H9 (cell line): ENCODE results near the gene CHCHD3. TPM values are rescaled to one million over a fixed set of nuclear protein-coding genes. Genes with fewer than 3 reads are reported as not detected.

Source experiments
- DNase-seq: peaks from one replicate; pipeline ENCODE4 v3.0.0-alpha.2; 2017
- H2AFZ ChIP-seq: one replicate; pipeline ENCODE4 v1.6.1; 2013; ENCODE audit warnings: mild to moderate bottlenecking, low read length, control low read depth, moderate library complexity
- H2AK5ac ChIP-seq: 2 replicates; pipeline ENCODE4 v1.6.1; 2013; ENCODE audit warnings: low read length, control low read depth, mixed read lengths; ENCODE audit not compliant: insufficient read length
- H2BK120ac ChIP-seq: one replicate; pipeline ENCODE4 v1.6.1; 2013; ENCODE audit warnings: low read depth, mild to moderate bottlenecking, low read length, control low read depth, inconsistent platforms; ENCODE audit not compliant: poor library complexity, severe bottlenecking
- H2BK12ac ChIP-seq: 2 replicates; pipeline ENCODE4 v1.6.1; 2013; ENCODE audit warnings: low read length, control low read depth, mixed read lengths, low read depth; ENCODE audit not compliant: insufficient read length
- H2BK15ac ChIP-seq: 2 replicates; pipeline ENCODE4 v1.6.1; 2013; ENCODE audit warnings: low read depth, low read length, control low read depth
- H2BK20ac ChIP-seq: one replicate; pipeline ENCODE4 v1.6.1; 2013; ENCODE audit warnings: low read depth, mild to moderate bottlenecking, low read length, control low read depth, inconsistent platforms; ENCODE audit not compliant: poor library complexity, severe bottlenecking
- H2BK5ac ChIP-seq: 2 replicates; pipeline ENCODE4 v1.6.1; 2013; ENCODE audit warnings: low read length, control low read depth, mixed read lengths; ENCODE audit not compliant: insufficient read length
- H3K14ac ChIP-seq: 2 replicates; pipeline ENCODE4 v1.6.1; 2013; ENCODE audit warnings: low read length, control low read depth; ENCODE audit not compliant: insufficient read depth
- H3K18ac ChIP-seq: 2 replicates; pipeline ENCODE4 v1.6.1; 2013; ENCODE audit warnings: low read depth, mild to moderate bottlenecking, mixed read lengths, low read length, control low read depth; ENCODE audit not compliant: insufficient read length
- H3K23ac ChIP-seq: 2 replicates; pipeline ENCODE4 v1.6.1; 2013; ENCODE audit warnings: low read length, control low read depth, mixed read lengths, low read depth; ENCODE audit not compliant: insufficient read length
- H3K23me2 ChIP-seq: 2 replicates; pipeline ENCODE4 v1.6.1; 2013; ENCODE audit warnings: low read depth, mild to moderate bottlenecking, mixed read lengths, low read length, control low read depth; ENCODE audit not compliant: insufficient read length, poor library complexity, severe bottlenecking
- H3K27ac ChIP-seq: 2 replicates; pipeline ENCODE4 v1.5.1; 2013; ENCODE audit warnings: low read length, control low read depth, mixed read lengths, low read depth; ENCODE audit not compliant: insufficient read length
- H3K27me3 ChIP-seq: 2 replicates; pipeline ENCODE4 v1.6.1; 2013; ENCODE audit warnings: low read length, control low read depth, inconsistent platforms; ENCODE audit not compliant: insufficient read depth
- H3K4ac ChIP-seq: 2 replicates; pipeline ENCODE4 v1.6.1; 2013; ENCODE audit warnings: low read depth, mild to moderate bottlenecking, control low read depth, inconsistent platforms, low read length, moderate library complexity
- H3K4me1 ChIP-seq: 2 replicates; pipeline ENCODE4 v1.6.1; 2013; ENCODE audit warnings: low read length, control low read depth, inconsistent platforms; ENCODE audit not compliant: insufficient read depth
- H3K4me2 ChIP-seq: 2 replicates; pipeline ENCODE4 v1.6.1; 2013; ENCODE audit warnings: low read length, control low read depth, mixed read lengths; ENCODE audit not compliant: insufficient read length, insufficient read depth
- H3K56ac ChIP-seq: 2 replicates; pipeline ENCODE4 v1.6.1; 2013; ENCODE audit warnings: low read depth, mild to moderate bottlenecking, mixed read lengths, low read length, control low read depth; ENCODE audit not compliant: insufficient read length
- H3K79me1 ChIP-seq: 2 replicates; pipeline ENCODE4 v1.6.1; 2013; ENCODE audit warnings: low read depth, mild to moderate bottlenecking, moderate library complexity, low read length, control low read depth, inconsistent platforms; ENCODE audit not compliant: insufficient read depth, poor library complexity, severe bottlenecking
- H3K79me2 ChIP-seq: 2 replicates; pipeline ENCODE4 v1.6.1; 2013; ENCODE audit warnings: low read length, control low read depth, inconsistent platforms; ENCODE audit not compliant: insufficient read depth
- H3K9ac ChIP-seq: 2 replicates; pipeline ENCODE4 v1.6.1; 2013; ENCODE audit warnings: low read length, control low read depth, mixed read lengths; ENCODE audit not compliant: insufficient read length; ENCODE audit errors: extremely low read depth
- H3K9me3 ChIP-seq: one replicate; pipeline ENCODE4 v1.6.1; 2013; ENCODE audit warnings: low read depth, low read length, inconsistent platforms; ENCODE audit not compliant: control insufficient read depth
- H3T11ph ChIP-seq: one replicate; pipeline ENCODE4 v1.6.1; 2013; ENCODE audit warnings: mild to moderate bottlenecking, low read length, control low read depth, inconsistent platforms
- H4K20me1 ChIP-seq: one replicate; pipeline ENCODE4 v1.6.1; 2013; ENCODE audit not compliant: control insufficient read depth, insufficient read length, insufficient read depth
- H4K5ac ChIP-seq: 2 replicates; pipeline ENCODE4 v1.6.1; 2013; ENCODE audit warnings: low read depth, mild to moderate bottlenecking, mixed read lengths, low read length, control low read depth; ENCODE audit not compliant: insufficient read length
- H4K8ac ChIP-seq: replicated peaks from 2 replicates; pipeline ENCODE4 v1.6.1; 2013; ENCODE audit warnings: low read length, control low read depth, mixed read lengths, low read depth; ENCODE audit not compliant: insufficient read length
- H4K91ac ChIP-seq: 2 replicates; pipeline ENCODE4 v1.6.1; 2013; ENCODE audit warnings: low read depth, mild to moderate bottlenecking, moderate library complexity, mixed read lengths, low read length, control low read depth; ENCODE audit not compliant: insufficient read length
- H3K27ac Mint-ChIP-seq, 3 experiments: 2 replicates in 2 of 3; 3 replicates in 1 of 3; pipeline ENCODE4 v1.8.0; 2020 to 2021; ENCODE audit warnings: mixed read lengths in 3 of 3, mild to moderate bottlenecking in 1 of 3, moderate library complexity in 1 of 3
- H3K27me3 Mint-ChIP-seq: 2 replicates; pipeline ENCODE4 v1.8.0; 2021; ENCODE audit warnings: low read depth, mild to moderate bottlenecking, moderate library complexity, mixed read lengths
- H3K36me3 Mint-ChIP-seq, 3 experiments: 2 replicates in 2 of 3; 3 replicates in 1 of 3; pipeline ENCODE4 v1.8.0; 2020 to 2021; ENCODE audit warnings: low read depth in 3 of 3, mixed read lengths in 3 of 3; ENCODE audit not compliant: insufficient read depth in 1 of 3
- H3K4me1 Mint-ChIP-seq, 2 experiments: 2 replicates each; pipeline ENCODE4 v1.8.0; 2020; ENCODE audit warnings: mixed read lengths in 2 of 2
- H3K4me3 Mint-ChIP-seq, 2 experiments: 2 replicates in 1 of 2; 3 replicates in 1 of 2; pipeline ENCODE4 v1.8.0; 2020 to 2021; ENCODE audit warnings: mild to moderate bottlenecking in 2 of 2, mixed read lengths in 2 of 2, moderate library complexity in 1 of 2
- H3K9me3 Mint-ChIP-seq, 2 experiments: 2 replicates in 1 of 2; 3 replicates in 1 of 2; pipeline ENCODE4 v1.8.0; 2020; ENCODE audit warnings: mild to moderate bottlenecking in 2 of 2, mixed read lengths in 2 of 2, moderate library complexity in 1 of 2
- CTCF ChIP-seq: fragments of 200-600 bp; sonication (generic); conservative IDR thresholded peaks from 3 replicates; pipeline ENCODE4 v1.8.0; 2021; ENCODE audit warnings: antibody characterized with exemption, mild to moderate bottlenecking
- WGBS: extraction: QIAGEN DNeasy Blood & Tissue Kit; methylation state at CpG from one replicate; pipeline ENCODE4 v1.1.7; 2013; ENCODE audit warnings: missing lambda C conversion rate, low lambda C conversion rate, mixed read lengths; ENCODE audit not compliant: insufficient read length; ENCODE audit errors: extremely low coverage; 5-methylcytosine and 5-hydroxymethylcytosine counted together
- total RNA-seq: library from RNA; stranded (reverse); gene quantifications from 2 replicates; pipeline ENCODE4 v1.2.1, GENCODE V29; 2021

The CHCHD3 gene
- total RNA-seq, 1 experiment from 2014 or later = 104 TPM

DNA sequence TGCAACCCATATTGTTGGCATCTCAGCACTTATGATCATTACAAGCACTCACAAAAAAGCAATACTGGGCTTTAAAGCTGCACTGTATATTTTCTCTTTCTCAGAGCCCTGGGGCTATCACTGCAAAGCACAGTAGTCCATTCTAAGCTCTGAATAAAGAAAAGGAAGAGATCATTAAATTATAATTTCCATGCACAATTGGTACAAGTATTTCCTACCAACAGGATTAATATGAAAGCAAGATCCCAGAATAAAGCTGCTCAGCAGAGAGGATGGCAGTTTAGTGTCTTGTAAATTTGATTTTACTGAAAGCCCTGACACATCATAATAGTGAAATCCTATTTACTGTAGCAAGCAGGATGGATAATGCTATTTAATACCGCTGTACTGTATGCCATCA is 205.3 kb downstream of the CHCHD3 start:
- Mint-ChIP-seq H3K4me1 (peaks cover 30 to 35% of the 10 kb centered on the region in 2 experiments), H3K36me3 (no peaks in the 10 kb centered on the region; a peak in 1 of 7 replicates), H3K27ac (peak overlapping the region in 1 of 3 experiments; percentile 57; a peak in 2 of 7 replicates), H3K27me3 (no peaks in the 10 kb centered on the region), H3K9me3 (no peaks in the 10 kb centered on the region), H3K4me3 (no peak overlapping the region)
- no CpG with 5 or more reads among the region's 1 CpG for WGBS
- no peak for TF ChIP-seq CTCF
- H3K4ac ChIP-seq = no peak overlapping the region
- H2BK5ac ChIP-seq = no peak overlapping the region
- no peak overlapping the region for H3K4me2 ChIP-seq
- H3K14ac ChIP-seq = no peak overlapping the region
- H3K18ac ChIP-seq = no peak overlapping the region
- no peak for DNase-seq
- H3K79me2 ChIP-seq = 0 out of 2 replicates have a peak, but pooled peaks cover 2% of the 10 kb centered on the region
- no peak overlapping the region for H2BK12ac ChIP-seq
- no peak overlapping the region for H4K8ac ChIP-seq
- H3K9ac ChIP-seq = no peak overlapping the region
- H4K20me1 ChIP-seq = no peaks in the 10 kb centered on the region
- no peaks in the 10 kb centered on the region for H3K23me2 ChIP-seq
- H3K9me3 ChIP-seq = no peaks in the 10 kb centered on the region
- no peak overlapping the region for H4K91ac ChIP-seq
- peaks cover 2% of the 10 kb centered on the region; the same call in 1 of the 2 replicates for H3K4me1 ChIP-seq
- H3K56ac ChIP-seq = no peak overlapping the region
- H3T11ph ChIP-seq = no peak overlapping the region
- H3K23ac ChIP-seq = no peak overlapping the region
- no peak overlapping the region for H2BK15ac ChIP-seq
- H3K27me3 ChIP-seq = no peaks in the 10 kb centered on the region
- no peaks in the 10 kb centered on the region for H3K79me1 ChIP-seq
- peak overlapping the region; percentile 90 for H2BK20ac ChIP-seq
- no peak overlapping the region for H3K27ac ChIP-seq
- no peak overlapping the region for H2AFZ ChIP-seq
- no peak overlapping the region for H2BK120ac ChIP-seq
- no peak overlapping the region for H4K5ac ChIP-seq
- H2AK5ac ChIP-seq = no peak overlapping the region
